ENCODE data around the gene UCP2. TPM values are rescaled to one million over a fixed set of nuclear protein-coding genes. Genes with fewer than 3 reads are reported as not detected.
A peak's percentile ranks its signal among the peaks of the same experiment; 100 is the strongest.
"Not testable (repeated sequence)": the region's sequence is repeated elsewhere in the genome, so short reads cannot be mapped to it uniquely, and the experiment has no call there.

Gene UCP2
- total and polyA plus RNA-seq, 4 donors = 12.2 to 62.0 (median 36.9) TPM

- H3K9me3 ChIP-seq (ENCODE audit: control insufficient read depth, insufficient read depth, low read length) = no peaks in the 10 kb centered on the region
- peak in 1 of 6 donors; percentile 28 for DNase-seq (ENCODE audit: low read depth in 4 of 6, low spot score in 6 of 6)
- WGBS (ENCODE audit: insufficient coverage) = no CpG with 5 or more reads among the region's 4 CpGs
- no peaks in the 10 kb centered on the region for H3K36me3 ChIP-seq (ENCODE audit: control insufficient read depth, insufficient read depth, low read length)
- H3K27me3 ChIP-seq (ENCODE audit: control insufficient read depth, insufficient read depth, low read length) = no peaks in the 10 kb centered on the region
- H3K4me1 ChIP-seq (ENCODE audit: control insufficient read depth, insufficient read depth, low read length) = no peaks in the 10 kb centered on the region
- no peak overlapping the region for H3K4me3 ChIP-seq (ENCODE audit: low read depth, low read length)
- H3K27ac ChIP-seq (ENCODE audit: low read depth, low read length) = no peak overlapping the region
Observed at GRCh38 chr11:73945396-73945795, 37.2 kb downstream of the UCP2 start.

- DNase-seq (ENCODE audit: low read depth in 4 of 6, low spot score in 6 of 6) = no peak
- no peak overlapping the region for H3K4me3 ChIP-seq (ENCODE audit: low read depth, low read length)
- H3K4me1 ChIP-seq (ENCODE audit: control insufficient read depth, insufficient read depth, low read length) = no peaks in the 10 kb centered on the region
- 78% methylated on average over 9 of the region's 10 CpGs for WGBS (ENCODE audit: insufficient coverage)
- H3K27me3 ChIP-seq (ENCODE audit: control insufficient read depth, insufficient read depth, low read length) = no peaks in the 10 kb centered on the region
- H3K36me3 ChIP-seq (ENCODE audit: control insufficient read depth, insufficient read depth, low read length) = no peaks in the 10 kb centered on the region
- H3K9me3 ChIP-seq (ENCODE audit: control insufficient read depth, insufficient read depth, low read length) = no peaks in the 10 kb centered on the region
- H3K27ac ChIP-seq (ENCODE audit: low read depth, low read length) = no peak overlapping the region
Observed at GRCh38 chr11:73944901-73945300, 37.7 kb downstream of the UCP2 start.

GRCh38 chr11:73944085-73944484, 38.6 kb downstream of the UCP2 start:
- Histone ChIP-seq H3K36me3 (ENCODE audit: control insufficient read depth, insufficient read depth, low read length) (no peaks in the 10 kb centered on the region), H3K4me3 (ENCODE audit: low read depth, low read length) (no peak overlapping the region), H3K27me3 (ENCODE audit: control insufficient read depth, insufficient read depth, low read length) (no peaks in the 10 kb centered on the region), H3K4me1 (ENCODE audit: control insufficient read depth, insufficient read depth, low read length) (no peaks in the 10 kb centered on the region), H3K9me3 (ENCODE audit: control insufficient read depth, insufficient read depth, low read length) (no peaks in the 10 kb centered on the region), H3K27ac (ENCODE audit: low read depth, low read length) (no peak overlapping the region)
- WGBS (ENCODE audit: insufficient coverage) = no CpG with 5 or more reads among the region's 6 CpGs
- DNase-seq (ENCODE audit: low read depth in 4 of 6, low spot score in 6 of 6) = no peak

GRCh38 chr11:73942010-73942409, 40.6 kb downstream of the UCP2 start:
- H3K4me1 ChIP-seq (ENCODE audit: control insufficient read depth, insufficient read depth, low read length) = no peaks in the 10 kb centered on the region
- no peaks in the 10 kb centered on the region for H3K9me3 ChIP-seq (ENCODE audit: control insufficient read depth, insufficient read depth, low read length)
- H3K27ac ChIP-seq (ENCODE audit: low read depth, low read length) = no peak overlapping the region
- H3K36me3 ChIP-seq (ENCODE audit: control insufficient read depth, insufficient read depth, low read length) = peaks cover 1% of the 10 kb centered on the region
- DNase-seq (ENCODE audit: low read depth in 4 of 6, low spot score in 6 of 6) = peak in 2 of 6 donors; percentile 33 to 72
- H3K27me3 ChIP-seq (ENCODE audit: control insufficient read depth, insufficient read depth, low read length) = no peaks in the 10 kb centered on the region
- H3K4me3 ChIP-seq (ENCODE audit: low read depth, low read length) = no peak overlapping the region
- WGBS (ENCODE audit: insufficient coverage) = 50% methylated on average over 1 of the region's 1 CpG

- peaks cover 4% of the 10 kb centered on the region for H3K36me3 ChIP-seq (ENCODE audit: control insufficient read depth, insufficient read depth, low read length)
- H3K27ac ChIP-seq (ENCODE audit: low read depth, low read length) = no peak overlapping the region
- H3K27me3 ChIP-seq (ENCODE audit: control insufficient read depth, insufficient read depth, low read length) = no peaks in the 10 kb centered on the region
- no peaks in the 10 kb centered on the region for H3K9me3 ChIP-seq (ENCODE audit: control insufficient read depth, insufficient read depth, low read length)
- no peak overlapping the region for H3K4me3 ChIP-seq (ENCODE audit: low read depth, low read length)
- peak in 1 of 6 donors; percentile 41 for DNase-seq (ENCODE audit: low read depth in 4 of 6, low spot score in 6 of 6)
- WGBS (ENCODE audit: insufficient coverage) = 93% methylated on average over 7 of the region's 9 CpGs
- H3K4me1 ChIP-seq (ENCODE audit: control insufficient read depth, insufficient read depth, low read length) = no peaks in the 10 kb centered on the region
Observed at GRCh38 chr11:73940801-73941570, 41.7 kb downstream of the UCP2 start.

GRCh38 chr11:73939096-73939495, 43.5 kb downstream of the UCP2 start:
- no peak for DNase-seq (ENCODE audit: low read depth in 4 of 6, low spot score in 6 of 6)
- Histone ChIP-seq H3K27me3 (ENCODE audit: control insufficient read depth, insufficient read depth, low read length) (no peaks in the 10 kb centered on the region), H3K27ac (ENCODE audit: low read depth, low read length) (no peak overlapping the region), H3K9me3 (ENCODE audit: control insufficient read depth, insufficient read depth, low read length) (no peaks in the 10 kb centered on the region), H3K36me3 (ENCODE audit: control insufficient read depth, insufficient read depth, low read length) (peaks cover 4% of the 10 kb centered on the region), H3K4me1 (ENCODE audit: control insufficient read depth, insufficient read depth, low read length) (no peaks in the 10 kb centered on the region), H3K4me3 (ENCODE audit: low read depth, low read length) (no peak overlapping the region)
- WGBS (ENCODE audit: insufficient coverage) = 86% methylated on average over 3 of the region's 4 CpGs

GRCh38 chr11:73936047-73936446, 46.6 kb downstream of the UCP2 start:
- no CpG with 5 or more reads among the region's 25 CpGs for WGBS (ENCODE audit: insufficient coverage)
- H3K4me3 ChIP-seq (ENCODE audit: low read depth, low read length); H3K27ac ChIP-seq (ENCODE audit: low read depth, low read length); H3K9me3 ChIP-seq (ENCODE audit: control insufficient read depth, insufficient read depth, low read length); DNase-seq (ENCODE audit: low read depth in 4 of 6, low spot score in 6 of 6); H3K4me1 ChIP-seq (ENCODE audit: control insufficient read depth, insufficient read depth, low read length); H3K27me3 ChIP-seq (ENCODE audit: control insufficient read depth, insufficient read depth, low read length); H3K36me3 ChIP-seq (ENCODE audit: control insufficient read depth, insufficient read depth, low read length): not testable (repeated sequence)

- H3K9me3 ChIP-seq (ENCODE audit: control insufficient read depth, insufficient read depth, low read length) = no peaks in the 10 kb centered on the region
- H3K4me3 ChIP-seq (ENCODE audit: low read depth, low read length) = no peak overlapping the region
- H3K4me1 ChIP-seq (ENCODE audit: control insufficient read depth, insufficient read depth, low read length) = no peaks in the 10 kb centered on the region
- peaks cover 20% of the 10 kb centered on the region for H3K36me3 ChIP-seq (ENCODE audit: control insufficient read depth, insufficient read depth, low read length)
- DNase-seq (ENCODE audit: low read depth in 4 of 6, low spot score in 6 of 6) = peak in 1 of 6 donors; percentile 85
- WGBS (ENCODE audit: insufficient coverage) = no CpG with 5 or more reads among the region's 7 CpGs
- H3K27ac ChIP-seq (ENCODE audit: low read depth, low read length) = no peak overlapping the region
- H3K27me3 ChIP-seq (ENCODE audit: control insufficient read depth, insufficient read depth, low read length) = no peaks in the 10 kb centered on the region
Observed at GRCh38 chr11:73932781-73933180, 49.9 kb downstream of the UCP2 start.

- no peaks in the 10 kb centered on the region for H3K4me1 ChIP-seq (ENCODE audit: control insufficient read depth, insufficient read depth, low read length)
- H3K27ac ChIP-seq (ENCODE audit: low read depth, low read length) = no peak overlapping the region
- 80% methylated on average over 1 of the region's 6 CpGs for WGBS (ENCODE audit: insufficient coverage)
Observed at GRCh38 chr11:73931951-73932350, 50.7 kb downstream of the UCP2 start.

GRCh38 chr11:73931039-73931645, 51.5 kb downstream of the UCP2 start:
- H3K4me1 ChIP-seq (ENCODE audit: control insufficient read depth, insufficient read depth, low read length) = no peaks in the 10 kb centered on the region
- no peak overlapping the region for H3K4me3 ChIP-seq (ENCODE audit: low read depth, low read length)
- no peak overlapping the region for H3K27ac ChIP-seq (ENCODE audit: low read depth, low read length)
- H3K27me3 ChIP-seq (ENCODE audit: control insufficient read depth, insufficient read depth, low read length) = no peaks in the 10 kb centered on the region
- WGBS (ENCODE audit: insufficient coverage) = 62% methylated on average over 4 of the region's 7 CpGs
- no peaks in the 10 kb centered on the region for H3K9me3 ChIP-seq (ENCODE audit: control insufficient read depth, insufficient read depth, low read length)
- DNase-seq (ENCODE audit: low read depth in 4 of 6, low spot score in 6 of 6) = peak in 5 of 6 donors; percentile 15 to 88 (median 38)
- peaks cover 30% of the 10 kb centered on the region for H3K36me3 ChIP-seq (ENCODE audit: control insufficient read depth, insufficient read depth, low read length)

More at GRCh38 chr11:73931951-73932350, 50.7 kb downstream of the UCP2 start:
- no peaks in the 10 kb centered on the region for H3K27me3 ChIP-seq (ENCODE audit: control insufficient read depth, insufficient read depth, low read length)
- H3K4me3 ChIP-seq (ENCODE audit: low read depth, low read length) = no peak overlapping the region
- peaks cover 24% of the 10 kb centered on the region for H3K36me3 ChIP-seq (ENCODE audit: control insufficient read depth, insufficient read depth, low read length)
- DNase-seq (ENCODE audit: low read depth in 4 of 6, low spot score in 6 of 6) = no peak
- no peaks in the 10 kb centered on the region for H3K9me3 ChIP-seq (ENCODE audit: control insufficient read depth, insufficient read depth, low read length)
